Activated gamma-delta T cell (primary cell): ENCODE measurements around the gene SNORC.
"Not testable (repeated sequence)": the region's sequence is repeated elsewhere in the genome, so short reads cannot be mapped to it uniquely, and the experiment has no call there.

Experiments
- DNase-seq: peaks from one replicate; lab custom pipeline; 2025; lab: John Stamatoyannopoulos, UW
- total RNA-seq, 2 donors: gene quantifications; one replicate each; lab custom pipeline; 2026; lab: John Stamatoyannopoulos, UW

Gene SNORC
- 1.0 to 1.7 reads per million in 2 donors for total RNA-seq

- DNase-seq = no peak
These were observed at the start of gene SNORC for GRCh38 chr2:232870018-232870765. Gene SNORC (plus strand): TSS chr2:232870264. CDS start chr2:232870342, 78 bp downstream.

GRCh38 chr2:232829988-232830387 lies 40.1 kb upstream of the SNORC start:
- no peak for DNase-seq

GRCh38 chr2:232831496-232831895 lies 38.6 kb upstream of the SNORC start:
- no peak for DNase-seq

GRCh38 chr2:232833830-232834229 lies 36.2 kb upstream of the SNORC start:
- no peak for DNase-seq

GRCh38 chr2:232835687-232836208 lies 34.3 kb upstream of the SNORC start:
- DNase-seq = no peak

GRCh38 chr2:232836934-232837333 lies 33.1 kb upstream of the SNORC start:
- no peak for DNase-seq

GRCh38 chr2:232838406-232838874 lies 31.6 kb upstream of the SNORC start:
- DNase-seq = no peak

GRCh38 chr2:232839411-232840079 lies 30.5 kb upstream of the SNORC start:
- no peak for DNase-seq

- DNase-seq = no peak
These were observed 27.4 kb upstream of the SNORC start for GRCh38 chr2:232842689-232843088.

GRCh38 chr2:232843834-232844233 lies 26.2 kb upstream of the SNORC start:
- no peak for DNase-seq

GRCh38 chr2:232846055-232846454 lies 24.0 kb upstream of the SNORC start:
- no peak for DNase-seq

- no peak for DNase-seq
These were observed 20.0 kb upstream of the SNORC start for GRCh38 chr2:232850039-232850438.

- DNase-seq = not testable (repeated sequence)
These were observed 18.0 kb upstream of the SNORC start for GRCh38 chr2:232852081-232852480.

GRCh38 chr2:232852676-232853075 lies 17.4 kb upstream of the SNORC start:
- no peak for DNase-seq

- no peak for DNase-seq
These were observed 16.0 kb upstream of the SNORC start for GRCh38 chr2:232854082-232854481.

GRCh38 chr2:232857158-232857563 lies 12.9 kb upstream of the SNORC start:
- no peak for DNase-seq

- no peak for DNase-seq
These were observed 10.6 kb upstream of the SNORC start for GRCh38 chr2:232859385-232859916.

GRCh38 chr2:232860593-232861241 lies 9.3 kb upstream of the SNORC start:
- DNase-seq = no peak

- no peak for DNase-seq
These were observed 8.7 kb upstream of the SNORC start for GRCh38 chr2:232861353-232861752.

- DNase-seq = no peak
These were observed 6.1 kb upstream of the SNORC start for GRCh38 chr2:232863996-232864395.

- no peak for DNase-seq
These were observed 4.9 kb upstream of the SNORC start for GRCh38 chr2:232865165-232865564.

GRCh38 chr2:232866104-232866503 lies 4.0 kb upstream of the SNORC start:
- no peak for DNase-seq
